Measurements from ENCODE around the gene EPS8L2.
"Not testable (repeated sequence)": the region's sequence is repeated elsewhere in the genome, so short reads cannot be mapped to it uniquely, and the experiment has no call there.

The EPS8L2 gene

DNA sequence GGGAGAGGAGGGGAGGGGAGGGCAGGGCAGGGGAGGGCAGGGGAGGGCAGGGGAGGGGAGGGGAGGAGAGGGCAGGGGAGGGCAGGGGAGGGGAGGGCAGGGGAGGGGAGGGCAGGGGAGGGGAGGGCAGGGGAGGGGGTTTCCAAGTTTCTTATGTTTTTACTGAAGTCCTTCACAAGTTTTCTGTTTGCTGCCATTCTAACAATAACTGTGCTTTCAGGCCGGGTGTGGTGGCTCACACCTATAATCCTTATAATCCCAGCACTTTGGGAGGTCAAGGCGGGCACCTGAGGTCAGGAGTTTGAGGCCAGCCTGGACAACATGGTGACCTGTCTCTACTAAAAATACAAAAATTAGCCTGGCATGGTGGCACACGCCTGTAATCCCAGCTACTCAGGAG, 15.8 kb upstream of the EPS8L2 start:
- not testable (repeated sequence) for DNase-seq (ENCODE audit: low read depth, low spot score)

DNA sequence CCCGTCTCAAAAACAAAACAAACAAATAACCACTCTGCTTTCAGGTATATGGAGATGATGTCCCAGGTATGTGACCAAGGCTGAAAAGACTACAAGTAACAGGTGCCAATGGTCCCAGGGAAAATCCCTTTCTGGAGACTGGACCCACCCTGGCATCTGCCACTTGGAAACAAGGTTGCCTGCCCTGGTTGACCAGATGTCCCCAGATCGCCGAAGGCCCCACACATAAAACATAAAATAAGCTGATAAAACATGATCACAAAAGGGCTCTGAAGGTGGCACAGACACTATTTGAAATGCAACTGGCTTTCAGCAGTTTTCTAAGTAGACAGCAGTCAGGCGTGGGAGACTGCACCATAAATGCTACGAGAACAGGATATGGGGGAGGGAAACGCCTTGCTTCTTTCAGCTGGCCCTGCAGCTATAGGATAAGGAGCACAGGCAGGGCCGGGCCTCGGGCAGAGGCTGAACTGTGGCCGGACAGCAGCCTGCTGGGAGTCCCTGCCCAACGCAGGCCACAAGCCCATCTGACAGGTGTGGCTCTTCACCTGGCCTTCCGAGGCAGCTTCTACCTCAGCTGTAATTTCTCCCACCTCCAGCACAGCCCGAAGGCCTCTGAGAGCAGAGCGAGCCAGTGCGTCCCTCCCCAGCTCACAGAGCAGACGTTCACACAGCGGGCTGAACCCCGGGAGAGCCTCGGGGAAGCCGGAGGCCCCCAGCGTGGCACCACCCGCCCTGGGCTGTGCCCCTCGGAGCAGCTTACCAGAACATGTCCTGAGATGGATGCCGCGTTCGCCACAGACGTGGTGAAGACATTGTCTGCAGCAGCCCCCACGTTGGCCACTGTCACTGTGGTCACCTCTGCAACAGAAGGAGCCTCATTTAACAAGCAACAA, 15.0 kb upstream of the EPS8L2 start:
- DNase-seq (ENCODE audit: low read depth, low spot score): no peak

DNA sequence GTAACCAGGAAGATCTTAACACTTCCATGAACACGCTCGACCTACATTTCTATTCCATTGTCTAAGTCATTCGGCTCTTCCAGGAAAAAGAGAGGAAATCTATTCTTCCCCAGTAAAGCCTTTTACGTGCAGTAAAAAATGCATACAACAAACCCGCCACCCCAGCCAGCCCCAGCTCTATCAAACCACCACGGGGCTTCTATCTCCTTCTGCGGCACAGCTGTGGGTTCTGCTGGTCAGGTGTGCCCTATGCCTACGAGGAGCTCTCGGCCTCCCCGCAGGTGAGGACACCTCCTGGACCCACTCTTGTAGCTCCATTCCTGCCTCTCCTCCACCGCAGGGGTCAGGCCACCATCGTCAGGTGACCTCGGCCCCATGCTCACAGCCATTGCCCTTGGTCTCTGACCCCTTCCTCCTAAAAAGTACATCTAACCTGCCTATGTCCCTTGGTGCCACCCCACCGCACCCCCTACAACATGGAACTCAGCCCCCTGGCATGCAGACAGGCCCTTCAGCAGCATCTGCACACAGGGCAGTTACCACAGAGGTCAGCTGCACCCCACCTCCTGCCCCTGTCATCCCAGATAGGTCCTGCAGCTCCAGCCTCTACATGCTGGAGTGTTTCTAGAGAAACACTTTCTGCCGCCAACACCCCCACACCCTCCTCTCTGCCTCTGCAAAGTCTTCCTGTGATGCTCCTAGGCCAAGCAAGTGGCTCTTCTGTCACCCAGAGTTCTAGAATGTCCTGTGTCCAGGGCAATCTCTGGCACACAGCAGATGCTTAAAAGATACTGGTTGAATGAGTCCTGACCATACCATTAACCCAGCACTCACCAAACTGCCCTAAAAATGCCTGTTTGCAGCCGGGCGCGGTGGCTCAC, 14.1 kb upstream of the EPS8L2 start:
- no peak for DNase-seq (ENCODE audit: low read depth, low spot score)

DNA sequence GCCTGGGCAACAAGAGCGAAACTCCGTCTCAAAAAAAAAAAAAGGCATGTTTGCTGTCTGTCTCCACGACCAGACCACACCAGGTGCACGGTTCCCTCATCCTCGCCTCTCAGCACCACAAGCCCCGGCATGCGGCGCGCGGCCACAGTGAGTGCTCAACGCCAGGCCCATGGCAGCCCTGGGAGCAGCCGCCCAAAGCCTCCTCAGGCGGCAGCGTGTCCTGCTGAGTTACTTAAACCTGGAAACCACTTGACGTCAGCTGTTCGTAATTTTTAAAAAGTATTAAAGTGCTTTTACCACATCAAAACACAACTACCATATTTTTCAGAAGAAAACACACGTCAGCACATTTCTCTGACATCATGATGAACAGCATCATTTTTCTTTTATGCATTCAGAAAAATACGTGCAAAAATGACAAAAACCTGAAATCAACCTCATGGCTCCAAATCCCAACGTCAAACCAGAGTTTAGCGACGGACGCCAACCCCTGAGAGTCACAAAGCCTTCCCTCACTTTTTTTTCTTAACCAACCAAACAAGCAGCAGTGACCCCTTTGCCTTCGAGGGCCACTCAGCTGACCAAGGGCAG, 13.1 kb upstream of the EPS8L2 start:
- DNase-seq (ENCODE audit: low read depth, low spot score): no peak

DNA sequence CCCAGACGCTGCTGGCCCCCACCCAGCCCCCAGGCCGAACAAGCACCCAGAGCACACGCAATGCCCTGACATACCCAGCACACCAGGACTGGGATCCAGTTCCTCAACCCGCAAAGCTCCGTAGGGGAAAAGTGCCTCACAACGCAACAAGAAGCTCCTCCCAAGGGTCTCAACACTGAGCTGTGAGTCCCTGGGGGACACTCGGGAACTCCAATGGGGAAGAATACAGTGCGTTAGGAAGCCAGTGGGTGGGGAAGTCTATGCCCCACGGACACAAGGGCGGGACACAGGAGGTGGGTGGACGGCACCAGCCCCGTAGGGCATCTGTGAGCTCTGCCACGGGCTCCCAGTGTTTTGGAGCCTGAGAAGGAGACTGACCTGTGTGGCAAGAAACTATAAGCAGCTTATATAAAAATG, 12.6 kb upstream of the EPS8L2 start:
- no peak for DNase-seq (ENCODE audit: low read depth, low spot score)

DNA sequence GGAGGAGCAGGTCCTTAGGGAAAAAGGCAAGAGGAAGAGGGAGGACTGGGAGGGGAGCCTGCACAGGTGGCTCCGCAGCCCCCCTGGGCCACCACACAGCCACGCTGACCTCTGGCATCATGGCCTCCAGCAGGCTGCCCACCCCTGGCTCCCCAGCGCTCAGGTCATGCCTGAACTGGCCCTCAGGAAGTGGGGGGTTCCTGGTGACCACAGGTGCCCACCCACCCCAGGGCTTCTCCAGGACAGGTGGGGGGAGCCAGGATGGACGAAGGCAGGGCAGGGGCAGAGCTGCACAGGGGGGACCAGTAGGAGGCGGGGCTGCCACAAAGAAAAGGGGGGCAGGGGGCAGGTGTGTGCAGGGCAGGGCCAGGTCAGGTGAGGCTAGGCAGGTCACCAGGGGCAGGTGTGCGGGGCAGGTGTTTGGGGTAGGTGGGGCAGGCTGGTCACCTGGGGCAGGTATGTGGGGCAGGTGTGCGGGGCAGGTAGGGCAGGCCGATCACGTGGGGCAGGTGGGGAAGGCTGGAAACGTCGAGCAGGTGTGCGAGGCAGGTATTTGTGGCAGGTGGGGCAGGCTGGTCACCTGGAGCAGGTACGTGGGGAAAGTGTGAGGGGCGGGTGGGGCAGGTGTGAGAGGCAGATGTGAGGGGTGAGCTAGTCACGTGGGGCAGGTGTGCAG, 12.0 kb upstream of the EPS8L2 start:
- DNase-seq (ENCODE audit: low read depth, low spot score): no peak

DNA sequence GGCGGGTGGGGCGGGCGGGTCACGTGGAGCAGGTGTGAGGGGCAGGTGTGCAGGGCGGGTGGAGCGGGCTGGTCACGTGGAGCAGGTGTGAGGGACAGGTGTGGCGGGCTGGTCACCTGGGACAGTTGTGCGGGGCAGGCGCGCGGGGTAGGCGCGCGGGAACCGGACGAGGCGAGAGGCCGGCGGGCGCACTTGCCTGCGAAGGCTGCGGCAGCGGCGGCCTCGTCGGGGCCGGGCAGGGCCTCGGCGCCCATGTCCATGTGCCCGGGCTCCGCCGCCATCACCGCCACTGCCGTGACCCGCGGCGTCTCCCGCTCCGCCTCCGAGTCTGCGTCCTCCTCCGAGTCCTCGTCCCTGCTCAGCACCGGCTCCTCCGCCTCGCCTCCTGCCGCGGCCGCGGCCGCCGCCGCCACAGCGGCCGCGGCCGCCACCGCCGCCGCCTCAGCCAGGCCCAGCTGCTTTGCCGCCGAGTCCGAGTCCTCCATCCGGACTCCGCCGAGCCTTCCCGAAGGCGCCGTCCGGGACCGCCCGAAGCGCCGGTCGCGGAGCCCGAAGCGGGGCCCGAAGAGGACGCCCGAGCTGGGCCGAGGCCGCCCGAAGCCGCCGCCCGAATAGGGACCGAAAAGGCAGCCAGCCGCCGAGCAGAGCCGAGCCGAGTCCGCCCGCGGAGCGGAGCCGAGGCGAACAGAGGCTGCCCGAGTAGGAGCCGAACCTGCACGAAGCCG, 11.3 kb upstream of the EPS8L2 start, which contains the start of gene DEAF1:
Gene DEAF1, minus strand, starts transcription at position 660 of the 725 bp plus-strand sequence. Its CDS starts 175 bp downstream, at position 485.
- DNase-seq (ENCODE audit: low read depth, low spot score): peak; percentile 67

DNA sequence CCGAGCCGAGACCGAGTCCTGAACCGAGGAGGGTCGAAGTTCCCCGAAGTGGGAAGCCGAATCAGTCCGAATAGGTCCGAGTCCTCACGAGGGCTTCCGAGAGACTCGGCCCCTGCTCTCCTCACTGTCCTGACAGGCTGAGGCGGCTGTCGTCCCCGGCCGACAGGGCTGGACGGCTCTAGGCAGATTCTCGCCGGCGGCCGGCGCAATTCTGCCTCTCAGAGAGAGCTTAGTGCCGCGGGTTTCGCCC, 10.8 kb upstream of the EPS8L2 start:
- no peak for DNase-seq (ENCODE audit: low read depth, low spot score)

DNA sequence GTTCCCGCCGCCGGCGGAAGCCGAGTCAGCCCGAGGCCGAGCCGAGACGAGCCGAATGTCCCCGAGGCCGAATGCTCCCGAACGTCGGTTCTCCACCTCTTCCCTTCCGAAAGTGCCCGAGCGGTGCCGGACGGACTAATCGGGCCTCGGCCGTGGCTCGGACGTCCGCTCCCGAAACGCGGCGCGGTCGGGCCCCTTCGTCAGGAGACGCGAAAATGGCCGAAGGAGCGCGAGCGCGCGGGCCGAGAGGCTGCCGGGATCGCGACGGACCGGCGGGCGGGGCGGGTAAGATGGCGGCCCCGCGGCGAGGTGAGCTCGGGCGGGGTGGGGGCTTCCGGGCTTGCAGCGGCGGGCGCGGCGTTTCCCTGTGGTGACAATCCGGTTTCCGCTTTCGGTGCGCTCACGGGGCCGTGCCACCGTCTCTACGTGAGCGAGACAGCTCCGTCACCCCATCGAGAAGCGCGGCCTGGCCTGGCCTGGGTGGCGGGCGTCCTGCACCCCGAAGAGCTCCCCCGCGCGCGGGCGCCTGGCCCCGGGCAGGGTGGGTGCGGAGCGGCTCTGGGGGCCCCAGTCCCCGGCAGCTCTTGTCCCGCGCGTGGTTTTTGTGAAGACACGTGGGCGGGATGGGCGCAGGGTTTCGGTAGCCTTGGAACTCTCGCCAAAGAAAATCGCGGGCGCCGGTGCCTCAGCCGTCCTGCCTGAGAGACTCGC, 10.3 kb upstream of the EPS8L2 start, which contains the start of gene TMEM80:
Gene TMEM80, plus strand, starts transcription at position 279 of the 711 bp plus-strand sequence. Its CDS starts 12 bp downstream, at position 291.
- peak; percentile 75 for DNase-seq (ENCODE audit: low read depth, low spot score)

DNA sequence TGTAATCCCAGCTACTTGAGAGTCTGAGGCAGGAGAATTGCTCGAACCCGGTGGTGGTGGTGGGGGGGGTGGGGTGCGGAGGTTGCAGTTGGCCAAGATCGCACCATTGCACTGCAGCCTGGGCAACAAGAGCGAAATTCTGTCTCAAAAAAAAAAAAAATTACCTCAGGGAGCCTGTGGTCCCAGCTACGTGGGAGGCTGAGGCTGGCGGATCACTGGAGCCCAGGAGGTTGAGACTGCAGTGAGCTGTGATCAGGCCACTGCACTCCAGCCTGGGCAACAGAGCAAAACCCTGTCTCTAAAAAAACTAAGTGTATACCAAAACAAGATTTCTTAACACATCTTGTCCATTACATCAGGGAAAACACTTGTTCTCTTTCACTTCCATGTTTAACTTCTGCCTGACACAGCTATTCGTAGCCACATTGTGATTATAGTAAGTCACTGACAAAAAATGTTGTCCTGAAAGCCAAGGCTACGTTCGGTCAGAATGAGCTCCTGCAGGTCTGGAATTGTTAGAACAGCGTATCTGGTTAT, 9.0 kb upstream of the EPS8L2 start:
- DNase-seq (ENCODE audit: low read depth, low spot score): no peak

DNA sequence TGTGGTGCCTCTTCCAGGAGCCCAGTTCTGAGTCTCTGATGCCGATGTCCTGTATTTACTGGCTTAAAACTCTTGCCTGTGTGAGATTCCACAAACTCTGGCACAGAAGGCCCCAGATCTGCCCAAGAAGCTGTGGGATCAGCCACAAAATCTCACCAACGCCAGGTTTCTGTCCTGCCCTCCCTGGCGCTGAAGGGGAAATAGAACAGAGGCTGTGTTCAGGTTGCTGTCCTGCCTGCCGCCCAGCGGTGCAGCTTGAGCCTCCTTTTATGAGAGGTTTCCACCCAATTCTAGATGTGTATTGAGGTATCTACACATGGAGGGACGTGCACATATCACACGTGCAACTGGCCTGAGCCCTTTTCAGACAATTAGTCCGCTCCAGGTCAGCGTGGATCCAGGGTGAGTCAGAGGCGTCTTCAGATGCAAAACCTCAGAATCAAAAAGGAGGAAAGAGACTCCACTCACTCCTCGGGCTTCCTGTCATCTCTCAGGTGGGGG, 8.2 kb upstream of the EPS8L2 start:
- DNase-seq (ENCODE audit: low read depth, low spot score): no peak

DNA sequence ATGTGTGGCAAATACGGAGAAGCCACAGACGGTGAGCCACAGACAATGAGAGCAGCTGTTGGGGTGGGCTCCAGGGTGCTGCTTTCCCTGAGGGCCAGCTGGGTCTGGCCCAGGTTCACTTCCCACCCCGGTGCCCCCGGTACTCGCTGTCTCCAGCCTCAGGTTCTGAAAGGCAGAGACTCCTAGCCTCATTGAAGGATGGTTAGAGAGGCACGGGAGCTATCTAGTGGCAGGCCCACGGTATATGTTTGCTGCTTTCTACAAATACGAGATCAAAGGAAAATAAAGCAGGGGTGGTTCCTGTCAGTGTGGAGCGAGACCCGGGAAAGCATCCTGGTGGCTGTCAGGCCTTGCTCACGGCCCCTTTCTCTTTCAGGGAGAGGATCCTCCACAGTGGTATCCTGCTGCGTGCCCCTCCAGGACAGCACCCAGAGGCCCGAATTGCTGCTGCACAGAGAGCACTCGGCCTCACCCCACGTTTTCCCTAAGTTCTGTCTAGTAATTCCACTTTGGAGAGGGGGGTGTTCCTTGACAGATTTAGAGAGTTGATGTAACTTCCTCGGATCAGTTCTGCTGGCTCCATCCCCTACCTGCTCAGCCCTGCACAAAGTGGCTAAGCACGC, 7.4 kb upstream of the EPS8L2 start:
- DNase-seq (ENCODE audit: low read depth, low spot score): no peak

DNA sequence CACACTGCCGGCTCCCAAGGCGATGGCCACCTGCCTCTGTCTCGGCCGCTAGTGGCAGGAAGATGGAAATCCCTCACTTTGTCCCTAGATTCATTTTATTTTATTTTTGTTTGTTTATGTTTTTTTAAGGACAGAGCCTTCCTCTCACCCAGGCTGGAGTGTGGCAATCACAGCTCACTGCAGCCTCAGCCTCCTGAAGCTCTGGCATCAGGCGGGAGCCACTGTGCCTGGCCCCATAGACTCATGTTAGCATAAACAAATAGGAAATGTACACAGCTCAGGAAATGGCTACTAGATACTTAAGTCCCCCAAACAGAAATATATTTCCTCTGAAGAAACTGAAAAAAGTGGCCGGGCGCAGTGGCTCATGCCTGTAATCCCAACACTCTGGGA, 6.9 kb upstream of the EPS8L2 start:
- DNase-seq (ENCODE audit: low read depth, low spot score): no peak

DNA sequence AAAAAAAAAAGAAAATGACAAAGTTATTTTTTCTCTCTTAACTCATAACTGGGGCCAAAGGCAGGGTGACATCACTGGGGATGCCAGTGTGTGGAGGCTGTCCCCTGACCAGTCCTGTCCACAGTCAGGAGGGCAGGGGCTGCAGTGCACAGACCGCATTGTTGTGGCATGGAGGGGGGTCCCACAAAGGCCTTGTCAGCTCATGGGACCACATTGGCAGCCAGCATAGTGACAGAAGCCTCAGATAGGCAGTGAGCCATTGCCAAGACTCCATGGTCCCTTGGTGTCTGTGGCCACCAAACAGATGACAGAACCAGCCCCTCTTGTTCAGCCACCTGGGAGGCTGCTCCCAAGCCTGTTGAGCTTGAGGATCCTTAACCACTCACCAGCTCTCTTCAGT, 6.3 kb upstream of the EPS8L2 start:
- no peak for DNase-seq (ENCODE audit: low read depth, low spot score)

DNA sequence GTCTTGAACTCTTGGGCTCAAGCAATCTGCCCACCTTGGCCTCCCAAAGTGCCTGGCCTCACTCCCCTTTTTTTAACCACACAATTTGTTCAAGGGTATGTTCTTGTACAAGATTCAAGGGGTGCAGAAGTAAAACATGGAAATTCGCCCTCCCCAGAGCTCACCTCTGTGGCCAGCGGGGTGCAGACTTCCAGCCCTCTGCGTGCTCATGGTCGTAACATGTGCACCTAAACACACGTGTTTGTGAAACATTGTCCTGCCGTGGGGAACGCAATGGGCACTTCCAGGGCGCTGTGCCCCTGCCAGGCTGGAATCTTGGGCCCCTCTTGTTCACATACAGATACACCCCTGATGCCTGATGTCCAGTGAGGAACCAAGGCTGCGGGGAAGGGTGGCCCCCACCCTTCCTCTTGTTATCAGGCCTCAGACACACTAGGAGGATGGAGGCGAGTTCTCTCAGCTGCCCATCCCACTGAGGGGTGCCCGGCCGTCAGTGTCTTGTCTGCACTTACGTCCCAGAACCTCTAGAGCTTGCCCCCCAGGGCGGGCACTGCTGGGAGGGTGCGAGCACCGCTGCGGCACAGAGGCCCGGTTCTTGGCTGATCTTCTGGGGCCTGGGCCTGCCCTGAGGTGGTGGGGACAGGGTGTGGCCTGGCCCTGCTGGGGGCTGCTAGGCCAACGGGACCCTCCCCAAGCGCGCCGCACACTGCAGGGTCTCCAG, 4.1 kb upstream of the EPS8L2 start:
- no peak for DNase-seq (ENCODE audit: low read depth, low spot score)

DNA sequence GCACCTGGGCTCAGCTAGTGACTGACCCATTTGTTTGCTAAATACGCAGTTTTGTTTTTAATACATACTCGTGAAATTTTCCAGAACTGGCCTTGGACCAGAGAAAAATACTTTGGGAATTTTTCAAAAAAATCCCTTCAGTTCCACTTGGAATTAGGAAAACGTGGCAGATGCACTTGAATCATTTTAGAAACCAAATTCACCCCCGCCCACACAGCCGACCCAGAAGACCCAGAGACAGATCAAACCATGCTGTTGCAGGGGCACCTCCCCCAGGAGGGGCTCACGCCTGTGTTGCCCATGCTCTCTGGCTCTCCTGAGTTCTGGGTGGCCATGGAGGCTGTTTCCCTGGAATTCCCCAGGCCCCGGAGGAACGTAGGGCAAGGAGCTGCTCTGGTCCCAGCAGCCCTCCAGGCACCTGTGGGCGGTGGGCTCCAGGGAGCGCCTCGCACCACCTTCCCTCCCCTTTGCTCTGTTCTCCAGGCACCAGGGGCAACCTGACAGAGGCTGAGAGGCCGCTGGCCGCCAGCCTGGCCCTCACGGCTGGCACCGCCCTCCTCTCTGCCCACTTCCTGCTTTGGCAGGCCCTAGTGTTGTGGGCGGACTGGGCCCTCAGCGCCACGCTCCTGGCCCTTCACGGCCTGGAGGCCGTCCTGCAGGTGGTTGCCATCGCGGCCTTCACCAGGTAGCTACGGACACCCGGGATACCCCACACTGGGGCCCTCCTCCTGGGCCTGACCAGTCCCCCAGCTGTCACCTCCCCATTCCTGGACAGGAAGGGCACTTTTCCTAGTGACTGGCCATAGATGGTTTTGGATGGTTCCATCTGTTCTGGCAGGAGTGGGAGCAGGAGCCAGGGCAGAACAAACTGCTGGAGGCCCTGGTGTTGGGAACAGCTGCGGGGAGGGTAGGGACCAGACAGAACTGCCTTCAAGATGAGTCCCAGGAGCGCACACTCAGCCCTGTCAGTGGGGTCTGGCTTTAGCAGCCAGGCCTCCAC, 3.3 kb upstream of the EPS8L2 start:
- DNase-seq (ENCODE audit: low read depth, low spot score): no peak

DNA sequence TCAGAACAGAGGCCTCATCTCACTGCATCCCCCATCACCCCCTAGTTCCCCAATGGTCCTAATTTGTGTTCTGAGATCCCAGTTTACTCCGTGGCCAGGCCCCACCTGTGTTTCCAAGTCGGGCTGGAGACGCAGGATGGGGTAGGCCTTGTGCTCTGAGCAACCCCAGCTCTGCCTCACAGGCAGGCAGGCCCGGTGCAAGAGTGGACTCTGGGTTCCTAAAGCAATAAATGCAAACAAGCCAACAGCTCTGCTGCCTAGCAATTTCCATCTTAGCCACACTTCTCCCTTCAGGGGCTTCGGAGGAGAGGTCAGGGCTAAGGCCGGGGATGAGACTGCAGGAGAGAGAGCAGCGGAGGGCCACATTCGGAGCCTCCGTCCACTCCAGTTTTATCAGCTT, 2.5 kb upstream of the EPS8L2 start:
- DNase-seq (ENCODE audit: low read depth, low spot score): no peak
